Measurements from ENCODE around the gene GOPC.

Gene GOPC

GRCh38 chr6:117603821-117604220, 1.5 kb upstream of the GOPC start (continued):
- TF ChIP-seq ZNF8 (CRISPR knock-in tag; IDR thresholded peaks at IDR 0.05) (no peak), BACH2 (CRISPR knock-in tag; IDR thresholded peaks at IDR 0.05; ENCODE audit: borderline replicate concordance) (no peak), ZC3H10 (CRISPR knock-in tag; IDR thresholded peaks at IDR 0.05) (no peak), ESRRG (CRISPR knock-in tag; IDR thresholded peaks at IDR 0.05) (no peak), CSDC2 (CRISPR knock-in tag; IDR thresholded peaks at IDR 0.05) (no peak), CREB5 (CRISPR knock-in tag; IDR thresholded peaks at IDR 0.05; ENCODE audit: low read depth) (no peak), CSRNP3 (CRISPR knock-in tag; IDR thresholded peaks at IDR 0.05) (no peak), ISL1 (CRISPR knock-in tag; IDR thresholded peaks at IDR 0.05) (no peak), ZNF565 (CRISPR knock-in tag; conservative IDR thresholded peaks at IDR 0.05; ENCODE audit: low read depth) (no peak), PPARA (CRISPR knock-in tag; IDR thresholded peaks at IDR 0.05; ENCODE audit: borderline replicate concordance) (no peak)

GRCh38 chr6:117602899-117603588, 733 bp upstream of the GOPC start:
- ATAC-seq: no peak
- TF ChIP-seq BACH2 (CRISPR knock-in tag; IDR thresholded peaks at IDR 0.05; ENCODE audit: borderline replicate concordance) (no peak), POU6F1 (CRISPR knock-in tag; IDR thresholded peaks at IDR 0.05; ENCODE audit: borderline replicate concordance, low read depth) (no peak), SNAI2 (CRISPR knock-in tag; IDR thresholded peaks at IDR 0.05) (no peak), ESRRG (CRISPR knock-in tag; IDR thresholded peaks at IDR 0.05) (no peak), ZNF565 (CRISPR knock-in tag; conservative IDR thresholded peaks at IDR 0.05; ENCODE audit: low read depth) (no peak), TCF4 (CRISPR knock-in tag; IDR thresholded peaks at IDR 0.05; ENCODE audit: borderline replicate concordance) (no peak), OSR1 (CRISPR knock-in tag; IDR thresholded peaks at IDR 0.05) (no peak), ZNF70 (CRISPR knock-in tag; IDR thresholded peaks at IDR 0.05) (no peak), GLIS3 (CRISPR knock-in tag; IDR thresholded peaks at IDR 0.05) (no peak), ZNF8 (CRISPR knock-in tag; IDR thresholded peaks at IDR 0.05) (no peak), CREB5 (CRISPR knock-in tag; IDR thresholded peaks at IDR 0.05; ENCODE audit: low read depth) (no peak), ZC3H10 (CRISPR knock-in tag; IDR thresholded peaks at IDR 0.05) (no peak), ZFP3 (CRISPR knock-in tag; IDR thresholded peaks at IDR 0.05) (no peak), ISL1 (CRISPR knock-in tag; IDR thresholded peaks at IDR 0.05) (no peak), PATZ1 (CRISPR knock-in tag; IDR thresholded peaks at IDR 0.05; ENCODE audit: borderline replicate concordance) (no peak), TOX (CRISPR knock-in tag; IDR thresholded peaks at IDR 0.05; ENCODE audit: borderline replicate concordance) (no peak)

- ATAC-seq: peak; percentile 38
- TF ChIP-seq ZC3H10 (CRISPR knock-in tag; IDR thresholded peaks at IDR 0.05): no peak
- TF ChIP-seq ESRRG (CRISPR knock-in tag; IDR thresholded peaks at IDR 0.05): no peak
- no peak for TF ChIP-seq PATZ1 (CRISPR knock-in tag; IDR thresholded peaks at IDR 0.05; ENCODE audit: borderline replicate concordance)
- no peak for TF ChIP-seq ZNF565 (CRISPR knock-in tag; conservative IDR thresholded peaks at IDR 0.05; ENCODE audit: low read depth)
- TF ChIP-seq ZNF70 (CRISPR knock-in tag; IDR thresholded peaks at IDR 0.05): no peak
- no peak for TF ChIP-seq PPARA (CRISPR knock-in tag; IDR thresholded peaks at IDR 0.05; ENCODE audit: borderline replicate concordance)
- no peak for TF ChIP-seq ARNTL (CRISPR knock-in tag; IDR thresholded peaks at IDR 0.05; ENCODE audit: borderline replicate concordance, low read depth)
- no peak for TF ChIP-seq ISL1 (CRISPR knock-in tag; IDR thresholded peaks at IDR 0.05)
- no peak for TF ChIP-seq ZNF8 (CRISPR knock-in tag; IDR thresholded peaks at IDR 0.05)
- no peak for TF ChIP-seq TCF4 (CRISPR knock-in tag; IDR thresholded peaks at IDR 0.05; ENCODE audit: borderline replicate concordance)
- TF ChIP-seq TOX (CRISPR knock-in tag; IDR thresholded peaks at IDR 0.05; ENCODE audit: borderline replicate concordance): no peak
- no peak for TF ChIP-seq CSRNP3 (CRISPR knock-in tag; IDR thresholded peaks at IDR 0.05)
- no peak for TF ChIP-seq POU6F1 (CRISPR knock-in tag; IDR thresholded peaks at IDR 0.05; ENCODE audit: borderline replicate concordance, low read depth)
- TF ChIP-seq RARB (CRISPR knock-in tag; IDR thresholded peaks at IDR 0.05): no peak
- TF ChIP-seq BACH2 (CRISPR knock-in tag; IDR thresholded peaks at IDR 0.05; ENCODE audit: borderline replicate concordance): no peak
Measured at GRCh38 chr6:117601811-117602150, 530 bp downstream of the GOPC start.
